ENCODE data around the gene BATF3.

BATF3 gene

DNA sequence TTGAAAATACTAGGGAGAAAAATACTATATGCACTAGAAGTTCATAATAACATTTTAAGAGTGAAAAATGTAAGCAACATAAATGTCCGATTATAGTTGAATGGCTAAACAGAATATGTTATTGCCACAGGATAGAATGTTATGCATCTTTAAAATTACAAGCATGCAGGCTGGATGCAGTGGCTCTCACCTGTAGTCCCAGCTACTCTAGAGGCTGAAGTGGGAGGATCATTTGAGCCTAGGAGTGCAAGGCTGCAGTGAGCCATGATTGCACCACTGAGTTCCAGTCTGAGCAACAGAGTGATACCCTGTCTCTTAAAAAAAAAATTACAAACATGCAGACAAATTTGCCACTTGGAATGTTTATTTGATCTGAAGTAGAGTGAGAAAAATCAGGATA is 3.0 kb upstream of the BATF3 start:
- FAIRE-seq: no peak

DNA sequence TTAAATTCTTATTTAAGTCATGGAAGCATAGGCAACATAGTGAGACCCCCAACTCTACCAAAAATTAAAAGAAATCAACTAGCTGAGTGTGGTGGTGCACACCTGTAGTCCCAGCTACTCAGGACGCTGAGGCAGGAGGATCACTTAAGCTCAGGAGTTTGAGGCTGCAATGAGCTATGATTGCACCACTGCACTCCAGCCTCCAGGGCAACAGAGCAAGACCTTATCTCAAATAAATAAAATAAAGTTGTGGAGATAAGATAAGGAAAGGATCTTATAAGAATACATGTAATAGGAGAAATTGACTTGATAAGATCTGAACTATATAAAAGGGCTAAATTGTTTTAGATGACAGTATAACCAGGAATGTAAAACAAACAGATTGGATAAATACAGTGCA is 2.3 kb upstream of the BATF3 start:
- no peak for FAIRE-seq

DNA sequence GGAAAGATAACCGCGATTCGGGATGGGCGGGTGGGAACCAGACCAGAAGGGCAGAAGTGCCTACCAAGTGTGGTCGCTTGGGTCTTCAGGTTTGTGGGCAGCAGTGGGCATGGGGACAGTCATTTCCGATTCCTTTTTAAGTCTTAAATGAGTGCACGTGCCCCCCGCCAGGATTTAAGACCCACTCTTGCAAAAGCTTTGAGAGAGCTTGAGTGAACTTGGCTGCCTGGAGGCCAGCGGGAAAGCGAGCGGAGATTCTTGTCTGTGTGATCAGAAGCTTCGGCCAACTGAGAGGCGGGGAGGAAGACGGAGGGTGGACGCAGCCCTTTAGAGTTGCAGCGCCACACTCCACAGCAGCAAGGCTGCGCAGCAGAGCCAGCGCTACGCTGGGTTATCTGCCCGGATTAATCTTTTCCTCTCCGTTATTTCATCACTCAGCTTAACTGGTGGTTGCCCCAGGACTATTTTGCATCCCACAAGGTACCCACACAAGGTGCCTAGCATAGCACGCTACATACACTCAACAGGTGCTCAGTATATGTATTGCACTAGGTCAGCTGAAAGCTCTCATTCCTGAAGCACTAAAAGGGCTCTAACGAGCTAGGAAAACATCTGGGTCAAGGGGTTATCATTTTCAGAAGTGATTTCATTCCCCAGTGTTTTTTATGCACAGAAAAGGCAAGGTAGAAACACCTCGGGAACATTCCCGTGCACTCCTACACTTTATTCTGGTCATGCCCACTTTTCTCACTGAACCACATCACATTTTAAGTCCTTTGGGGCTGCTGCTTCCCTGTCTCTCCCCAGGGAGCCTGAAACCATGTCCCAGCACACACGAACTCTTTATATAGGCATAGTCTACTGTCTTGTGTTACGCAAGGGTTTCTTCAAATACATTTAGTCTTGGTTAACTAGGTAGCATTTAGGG is 1.5 kb upstream of the BATF3 start:
- FAIRE-seq: peak; percentile 48

DNA sequence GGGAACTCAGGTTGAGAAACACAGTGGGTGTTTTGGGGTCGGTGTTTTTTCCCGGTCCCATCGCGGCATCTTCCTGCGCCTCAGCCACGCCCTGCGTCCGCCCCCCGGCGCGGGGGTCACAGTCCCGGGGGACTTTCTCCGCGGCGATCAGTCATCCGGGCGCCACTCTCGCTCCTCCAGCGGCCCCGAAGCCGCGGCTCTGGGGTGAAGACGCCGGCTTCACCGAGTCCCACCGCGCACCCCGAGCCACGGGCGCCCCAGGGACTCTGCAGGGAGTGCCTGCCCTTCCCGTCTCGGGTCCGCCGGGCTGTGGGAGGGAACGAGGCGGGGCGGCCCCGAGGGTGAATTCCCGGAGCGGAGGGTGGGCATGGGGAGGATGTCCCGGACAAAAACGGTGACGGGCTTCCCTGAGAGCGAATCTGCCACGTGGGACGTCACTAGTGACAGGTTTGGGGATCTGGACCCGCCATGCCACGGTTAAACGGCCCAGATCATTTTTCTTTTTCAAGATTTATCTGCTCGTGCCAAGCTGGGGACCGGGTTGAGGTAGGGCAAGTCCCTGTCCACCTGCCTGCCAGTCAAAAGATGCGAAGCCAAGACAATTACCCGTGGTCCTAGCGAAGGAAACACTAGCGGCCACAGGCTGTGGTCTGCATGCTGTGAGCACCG is 717 bp upstream of the BATF3 start:
- no peak for FAIRE-seq

DNA sequence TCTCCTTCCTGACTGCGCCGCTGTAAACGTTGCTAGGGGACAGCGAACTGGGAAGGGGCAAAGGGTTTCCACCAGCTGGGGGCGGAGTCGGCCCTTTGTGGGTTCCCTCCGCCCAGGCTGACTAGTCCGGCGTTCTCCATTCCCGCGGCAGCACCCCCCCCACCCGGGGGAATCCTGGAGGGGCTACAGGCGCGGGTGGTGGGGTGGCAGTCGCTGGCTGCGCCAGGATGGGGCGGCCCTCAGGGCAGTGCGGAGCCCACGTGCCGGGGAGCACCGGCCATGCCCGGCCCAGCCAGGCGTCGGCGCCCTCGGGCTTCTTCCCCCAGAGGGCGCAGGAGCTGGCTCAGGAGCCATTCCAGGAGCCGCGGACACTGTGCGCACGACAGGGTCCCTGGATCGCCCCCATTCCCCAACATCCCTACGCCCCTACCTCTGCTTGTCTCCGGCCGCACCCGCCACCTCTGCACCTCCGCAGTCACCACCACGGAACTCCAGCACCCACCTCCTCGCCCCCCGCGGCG is 476 bp downstream of the BATF3 start:
- FAIRE-seq: no peak

DNA sequence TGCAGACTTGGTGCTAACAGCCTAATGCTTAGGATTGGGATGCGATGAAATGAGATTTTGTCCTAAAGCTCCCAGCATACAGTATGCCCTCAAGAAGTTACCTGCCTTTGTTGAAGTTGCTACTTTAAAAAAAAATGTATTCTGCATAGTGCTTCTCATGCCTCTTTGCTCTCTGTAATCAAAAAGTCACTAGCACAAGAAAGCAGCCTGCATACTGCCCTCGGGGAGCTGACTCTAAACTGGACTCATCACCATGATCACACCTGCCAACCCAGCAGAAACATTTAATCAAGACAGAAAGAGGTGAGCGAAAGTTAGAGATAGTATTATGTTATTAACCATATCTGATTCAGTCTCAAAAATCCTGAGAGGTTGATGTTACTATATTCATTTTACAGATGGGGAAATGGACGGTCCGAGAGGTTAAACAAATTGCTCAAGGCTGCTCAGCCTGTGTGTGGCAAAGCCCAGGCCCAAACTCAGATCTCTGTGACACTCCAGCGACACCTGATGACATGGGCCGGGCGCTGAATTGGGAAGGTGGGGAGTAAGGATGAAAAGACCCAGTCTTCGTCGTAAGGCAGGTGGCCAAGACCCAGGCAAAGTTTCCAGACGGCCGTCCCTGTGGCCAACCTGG is 1.1 kb downstream of the BATF3 start:
- no peak for FAIRE-seq

DNA sequence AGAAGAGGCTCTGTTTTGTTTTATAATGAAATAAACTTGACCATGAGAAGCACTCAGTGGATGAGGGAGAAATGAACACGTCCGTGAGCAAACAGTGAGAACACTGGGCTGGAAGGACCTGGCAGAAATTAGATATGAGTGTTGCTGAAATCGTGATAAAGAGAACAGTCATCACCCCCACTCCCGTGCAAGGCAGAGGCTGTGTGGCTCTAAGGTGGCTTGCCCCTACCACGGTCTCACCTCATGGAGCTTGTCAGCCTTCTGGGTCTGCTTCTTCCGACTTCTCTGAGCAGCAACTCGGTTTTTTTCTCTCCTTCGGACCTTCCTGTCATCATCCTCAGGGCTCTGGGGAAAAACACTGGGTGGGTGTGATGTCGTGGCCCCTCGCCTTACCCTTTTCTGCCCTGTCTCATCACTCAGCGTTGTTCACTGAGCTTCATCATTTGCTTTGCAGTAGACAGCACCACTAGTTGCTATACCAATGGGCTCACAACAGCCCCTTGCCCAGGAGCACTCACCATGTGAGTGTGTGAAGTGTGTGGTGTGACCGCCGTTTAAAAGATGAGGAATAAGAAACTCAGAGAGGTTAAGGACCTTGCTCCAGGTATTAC is 2.8 kb downstream of the BATF3 start:
- no peak for FAIRE-seq

DNA sequence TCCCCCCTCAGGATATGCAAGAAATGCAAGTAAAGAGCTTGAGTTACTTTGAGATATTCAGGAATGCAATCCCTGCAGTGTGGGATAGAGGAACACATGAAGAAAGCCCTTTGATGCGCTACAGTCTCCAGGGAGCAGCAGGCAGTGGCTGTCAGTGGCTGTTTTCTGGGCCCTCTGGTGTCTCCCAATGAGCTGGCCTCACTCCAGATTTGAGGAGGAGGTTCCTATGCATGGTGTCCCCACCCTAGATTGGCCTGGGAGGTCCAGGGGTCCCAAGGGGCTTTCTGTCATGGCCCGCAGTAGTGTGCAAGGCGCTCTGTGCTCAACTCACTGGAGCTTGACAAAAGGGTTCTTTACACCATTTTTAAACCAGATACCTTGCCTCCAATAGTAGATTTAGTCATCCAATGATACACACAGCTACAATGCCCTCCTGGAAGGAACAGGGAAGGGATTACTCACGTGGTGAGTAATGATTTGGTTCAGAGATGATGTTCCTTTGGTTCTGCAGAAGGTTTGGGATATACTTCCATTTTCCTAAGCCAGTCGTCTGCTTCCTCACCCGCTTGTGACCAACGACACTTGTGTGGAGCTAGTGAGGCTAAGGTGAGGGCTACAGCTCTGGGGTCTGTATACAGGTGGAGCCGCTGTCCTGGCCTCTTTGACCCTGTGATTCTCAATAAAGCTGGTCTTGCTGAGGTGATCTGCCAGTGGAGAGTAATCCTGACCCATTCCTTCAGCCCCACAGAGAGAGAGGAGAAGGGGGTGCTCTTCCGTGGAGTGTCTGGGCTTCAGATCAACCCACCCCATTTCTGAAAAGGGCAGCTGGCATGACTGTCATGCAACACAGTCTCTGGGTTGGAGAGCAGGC is 6.6 kb downstream of the BATF3 start:
- FAIRE-seq: no peak

DNA sequence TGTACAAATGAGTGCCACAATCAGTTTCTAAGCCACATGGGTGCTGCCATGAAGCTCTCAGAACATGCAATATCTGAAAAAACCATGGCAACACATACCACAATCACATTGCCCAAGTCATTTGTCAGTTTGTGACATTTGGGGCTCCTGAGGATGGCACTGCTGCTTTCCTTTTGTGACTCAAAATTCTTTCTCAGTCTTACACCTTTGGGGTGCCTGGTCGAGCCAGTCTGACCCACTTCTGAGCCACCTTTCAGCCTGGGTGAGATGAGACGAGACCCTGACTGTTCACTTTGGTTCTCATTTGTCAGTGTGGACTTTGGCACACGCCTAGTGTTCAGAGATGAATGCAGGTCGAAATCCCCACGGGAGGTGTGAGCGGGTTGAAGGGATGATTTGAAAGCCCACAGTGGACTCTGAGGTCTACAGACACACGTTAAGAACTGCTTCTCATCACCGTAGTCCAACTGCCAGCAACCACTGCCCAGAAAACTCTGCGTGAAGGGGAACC is 8.0 kb downstream of the BATF3 start:
- FAIRE-seq: no peak

DNA sequence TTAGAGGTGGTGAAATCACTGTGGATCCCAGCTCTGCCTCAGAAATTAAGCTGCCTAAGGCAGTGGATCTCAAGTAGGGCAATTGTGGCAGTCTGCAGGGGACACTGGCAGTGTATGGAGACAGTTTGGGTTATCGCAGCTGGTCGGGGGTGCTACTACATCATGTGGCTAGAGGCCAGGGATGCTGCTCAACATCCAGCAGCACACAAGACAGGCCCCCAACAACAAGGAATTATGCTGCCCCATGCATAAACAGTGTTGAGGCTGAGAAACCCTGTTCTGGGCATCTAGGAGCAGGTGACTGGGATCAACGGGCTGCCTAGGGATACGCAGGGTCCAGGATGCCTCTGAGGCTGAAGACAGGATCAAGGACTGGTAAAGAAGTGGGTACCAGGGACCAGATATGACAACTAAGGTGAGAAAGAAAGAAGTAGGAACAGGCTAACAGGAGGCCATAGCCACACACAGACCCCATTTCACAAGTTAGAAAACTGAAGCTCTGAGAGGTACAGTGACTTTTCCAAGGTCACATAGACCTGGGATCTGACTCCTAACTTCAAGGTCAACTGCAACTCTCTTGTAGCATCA is 8.7 kb downstream of the BATF3 start:
- FAIRE-seq: no peak

DNA sequence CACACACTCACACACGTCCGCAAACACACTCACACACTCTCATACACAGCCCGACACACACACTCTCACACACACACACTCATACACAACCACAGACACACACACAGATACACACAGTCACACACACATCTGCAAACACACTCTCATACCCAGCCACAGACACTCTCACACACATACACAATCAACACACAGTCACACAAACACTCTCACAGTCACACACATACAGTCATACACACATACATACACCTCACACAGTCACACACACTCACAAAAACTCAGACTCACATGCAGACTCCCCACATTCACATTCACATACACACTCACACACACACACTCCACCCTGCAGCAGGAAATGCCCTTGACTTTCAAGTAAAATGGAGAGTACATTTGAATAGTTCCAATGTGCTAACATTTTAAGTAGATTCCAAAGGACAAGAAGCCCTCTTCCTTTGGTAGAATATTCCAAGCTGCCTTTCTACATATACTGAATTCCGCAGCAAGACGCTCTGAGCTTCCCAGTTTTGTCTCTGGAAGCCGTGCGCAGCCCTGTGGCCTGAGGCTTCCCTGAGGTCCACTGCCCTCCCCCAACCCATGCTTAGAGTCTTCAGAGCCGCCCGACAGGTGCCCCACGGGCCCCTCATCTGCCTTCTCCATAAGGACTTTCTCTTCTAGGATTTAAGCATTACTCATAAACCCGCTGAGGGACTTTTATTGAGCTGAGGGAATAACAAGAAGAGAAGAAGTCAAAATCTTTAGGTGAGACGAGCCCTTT is 9.7 kb downstream of the BATF3 start:
- FAIRE-seq: no peak

DNA sequence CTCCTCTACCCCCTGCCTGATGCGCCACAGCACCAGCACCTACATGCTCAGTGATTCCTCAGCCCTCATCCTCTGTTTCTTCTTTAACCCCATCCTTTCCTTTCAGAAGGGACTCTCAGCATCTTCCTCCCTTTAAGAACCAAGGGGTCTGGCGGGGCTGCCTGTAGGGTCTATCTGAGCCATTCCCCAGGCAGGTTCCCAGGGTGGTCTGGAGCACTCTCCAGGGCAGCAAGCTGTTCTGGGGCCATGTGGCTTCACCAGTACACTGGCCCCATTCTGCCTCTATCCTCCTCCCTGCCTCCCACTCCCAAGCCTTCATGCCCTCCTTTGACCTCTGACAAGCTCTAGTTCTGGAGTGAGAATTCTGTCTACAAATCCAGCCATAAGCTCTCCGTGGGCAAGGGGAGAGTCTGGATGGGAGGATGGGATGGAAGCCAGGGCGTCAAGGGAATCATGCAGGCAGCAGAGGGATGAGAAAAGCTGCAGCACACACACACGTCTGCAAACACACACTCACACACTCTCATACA is 10.4 kb downstream of the BATF3 start:
- no peak for FAIRE-seq

DNA sequence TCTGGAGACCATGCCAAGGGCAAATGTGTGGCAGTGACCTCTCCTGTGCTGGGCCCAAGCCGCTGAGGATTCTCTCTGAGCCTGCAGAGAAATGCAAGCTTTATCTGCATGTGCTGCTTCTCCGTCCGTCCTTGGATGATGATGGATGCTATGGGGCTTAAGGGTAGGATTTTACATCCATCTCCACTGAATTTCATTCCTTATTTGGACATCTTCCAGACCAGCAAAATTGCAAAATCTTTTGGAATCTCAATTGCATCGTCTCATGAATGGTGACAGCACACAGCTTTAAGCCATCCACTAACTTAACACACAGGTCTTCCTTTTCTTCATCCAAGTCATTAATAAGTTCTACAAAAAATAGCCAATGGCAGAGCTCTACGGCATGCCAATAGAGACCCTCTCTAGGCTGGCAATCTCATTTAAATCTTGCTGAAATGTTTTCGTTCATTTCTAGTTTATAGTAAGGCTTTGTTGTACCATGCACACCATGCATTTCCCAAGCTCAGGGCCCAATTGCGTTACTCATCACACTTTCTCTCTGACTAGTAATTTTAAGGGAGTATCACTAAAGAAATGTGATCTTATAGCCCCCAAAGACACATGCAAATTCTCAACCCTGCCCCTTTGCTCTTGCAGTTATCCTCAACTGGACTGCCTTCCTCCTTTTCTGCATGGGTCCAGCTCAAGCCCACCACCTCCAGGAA is 11.1 kb downstream of the BATF3 start:
- FAIRE-seq: no peak

DNA sequence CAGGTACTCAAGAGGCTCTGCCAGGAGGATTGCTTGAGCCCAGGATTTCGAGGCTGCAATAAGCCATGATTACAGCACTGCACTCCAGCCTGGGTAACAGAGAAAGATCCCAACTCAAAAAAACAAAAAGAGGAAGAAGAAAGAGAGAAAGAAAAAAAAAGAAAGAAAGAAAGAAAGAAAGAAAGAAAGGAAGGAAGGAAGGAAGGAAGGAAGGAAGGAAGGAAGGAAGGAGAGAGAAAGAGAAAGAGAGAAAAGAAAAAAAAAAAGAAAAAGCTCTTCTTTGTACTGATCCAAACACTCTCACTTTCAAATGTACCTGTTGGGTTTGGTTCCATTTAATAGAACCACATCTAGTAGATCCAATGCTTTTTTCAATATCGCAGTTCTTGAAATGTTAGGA is 11.8 kb downstream of the BATF3 start:
- FAIRE-seq: no peak

DNA sequence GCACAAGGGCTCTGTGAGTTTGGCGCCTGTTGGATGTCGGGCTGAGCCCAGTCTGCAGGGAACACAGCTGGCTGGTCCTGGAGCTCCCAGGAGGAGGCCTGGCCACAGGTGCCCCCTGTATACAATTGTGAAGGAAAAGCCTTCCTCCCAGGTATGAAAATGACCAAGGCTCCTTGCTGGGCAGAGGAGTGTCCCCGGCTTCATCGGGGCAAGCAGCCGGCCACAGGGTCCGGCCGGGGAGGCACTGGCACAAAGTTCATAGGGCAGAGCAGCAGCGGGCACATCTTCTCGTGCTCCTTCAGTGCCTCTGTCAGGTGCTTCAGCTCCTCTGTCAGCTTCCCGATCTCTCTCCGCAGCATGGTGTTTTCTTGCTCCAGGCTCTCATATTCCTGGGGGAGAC is 13.0 kb downstream of the BATF3 start:
- no peak for FAIRE-seq

DNA sequence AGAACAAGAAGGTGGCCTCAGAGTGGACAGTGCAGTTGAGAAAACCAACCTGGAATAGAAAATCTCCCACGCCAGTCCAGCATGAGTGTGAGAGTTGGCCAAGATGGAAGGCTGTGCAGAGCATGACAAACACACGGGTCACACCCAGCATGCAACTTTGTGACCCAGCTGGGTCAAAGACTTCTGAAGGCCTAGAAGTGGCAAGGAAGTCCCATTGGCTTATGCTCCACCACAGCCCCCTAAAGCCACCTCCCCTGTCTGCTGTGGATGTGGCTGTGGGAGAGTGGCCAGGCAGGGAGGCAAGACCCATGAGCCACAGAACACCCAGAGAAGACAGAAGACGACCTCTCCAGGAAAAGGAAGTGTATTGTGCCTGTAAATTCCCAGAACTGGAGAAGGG is 13.6 kb downstream of the BATF3 start:
- no peak for FAIRE-seq

DNA sequence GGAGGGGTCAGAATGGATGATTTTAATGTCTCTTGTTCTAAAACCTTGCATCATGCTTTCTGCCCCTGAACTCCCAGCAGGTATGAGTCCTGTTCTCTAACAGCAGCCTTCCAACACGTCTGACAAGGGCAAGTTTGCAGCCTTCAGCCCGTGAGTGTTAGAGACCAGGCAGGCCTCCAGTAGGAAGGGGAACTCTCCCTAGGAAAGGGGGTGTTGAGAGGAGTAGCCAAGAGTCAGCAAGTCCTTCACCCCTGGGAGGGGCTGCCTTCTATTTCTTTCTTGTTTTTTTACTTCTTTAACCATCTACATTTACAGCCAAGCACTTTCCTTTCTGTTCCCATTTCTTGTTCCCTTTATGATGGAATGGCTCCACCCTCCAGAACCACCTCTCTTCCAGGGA is 14.2 kb downstream of the BATF3 start:
- no peak for FAIRE-seq

DNA sequence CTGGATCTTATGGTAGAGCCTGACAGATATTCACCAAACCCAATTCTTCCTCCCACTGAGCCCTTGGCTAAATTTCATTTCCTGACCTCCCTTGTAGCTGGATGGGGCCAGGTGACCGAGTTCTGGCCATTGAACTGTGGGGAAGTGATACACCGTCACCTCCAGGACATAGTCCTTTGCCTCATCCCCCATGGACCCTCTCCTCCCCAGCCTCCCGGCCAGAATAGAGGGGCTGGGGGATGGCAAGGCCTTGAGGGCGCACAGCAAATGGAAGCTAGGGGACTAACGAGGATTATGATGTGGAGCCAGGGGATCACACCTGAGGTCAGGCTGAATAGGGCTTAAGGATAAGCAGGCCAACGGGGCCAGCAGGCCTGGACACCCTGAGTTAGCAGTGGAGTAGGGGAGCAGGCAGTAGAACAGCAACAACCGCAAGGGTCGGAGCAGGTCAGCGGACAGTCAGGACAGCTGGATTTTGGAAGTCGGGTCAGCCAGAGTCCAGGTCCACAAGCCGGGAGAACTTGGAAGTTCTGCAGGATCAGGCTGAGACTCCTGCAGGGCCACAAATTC is 15.0 kb downstream of the BATF3 start:
- FAIRE-seq: no peak

DNA sequence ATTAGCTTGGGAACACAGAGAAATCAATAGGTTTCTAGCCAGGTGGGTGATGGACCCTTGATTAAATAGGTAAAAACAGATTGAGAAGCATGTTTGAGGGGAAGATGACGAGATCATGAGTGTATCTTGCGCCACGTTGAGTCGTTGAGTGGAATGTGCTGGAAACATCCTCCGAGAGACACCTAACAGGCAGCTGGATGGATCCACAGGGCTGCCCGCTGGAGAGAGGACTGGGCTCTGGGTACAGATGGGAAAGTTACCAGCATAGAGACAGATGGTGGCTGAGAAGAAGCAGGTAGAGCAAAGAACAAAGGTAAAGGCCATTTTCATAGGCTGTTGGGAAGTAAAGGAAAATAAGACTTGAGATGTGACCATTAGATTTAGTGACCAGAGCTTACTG is 15.6 kb downstream of the BATF3 start:
- no peak for FAIRE-seq

DNA sequence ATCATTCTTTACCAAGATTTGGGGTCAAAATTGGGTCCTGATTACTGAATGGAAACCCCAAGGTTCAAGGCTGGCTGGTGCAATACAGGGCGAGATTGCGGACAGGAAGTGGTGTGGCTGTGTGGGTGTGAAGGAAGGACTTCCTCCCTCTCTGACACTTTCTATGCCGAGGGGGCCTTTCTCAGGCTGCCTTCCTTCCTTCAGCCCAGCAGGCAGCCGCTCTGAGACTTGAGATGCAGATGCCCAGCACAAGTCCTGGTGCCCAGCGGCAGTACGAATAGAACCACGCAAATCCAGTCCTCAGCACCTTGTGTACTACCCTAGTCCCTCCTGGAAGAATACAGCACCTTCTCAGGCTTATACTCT is 16.3 kb downstream of the BATF3 start:
- no peak for FAIRE-seq

Data from TTC549 (cell line).